Measurements from ENCODE around the gene ATP6AP1. TPM values are rescaled to one million over a fixed set of nuclear protein-coding genes. Genes with fewer than 3 reads are reported as not detected.

ATP6AP1 gene
- total and polyA plus RNA-seq, 9 of the 15 experiments (the other 6 are each of a cell fraction or from before 2014, with no cell fraction given): 8.3 to 90.5 (median 52.9) TPM

DNA sequence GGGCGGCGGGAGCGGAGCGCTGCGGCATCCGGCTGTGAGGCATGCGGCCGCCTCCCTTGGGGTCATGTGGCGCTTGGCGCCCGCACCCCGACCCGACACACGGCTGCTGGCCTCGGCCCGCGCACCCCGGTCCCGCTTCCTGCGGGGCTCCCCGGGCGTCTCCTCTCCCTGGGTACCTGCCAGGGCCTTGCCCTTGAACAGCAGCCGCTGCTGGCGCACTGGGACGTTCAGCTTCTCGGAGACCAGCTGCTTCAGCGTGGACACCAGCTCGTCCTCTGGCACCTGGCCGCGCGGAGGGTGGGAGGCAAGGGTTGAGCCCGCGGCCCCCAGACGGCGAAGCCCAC lies 57.5 kb downstream of the ATP6AP1 start (continued):
- TF ChIP-seq, protein P1, sequence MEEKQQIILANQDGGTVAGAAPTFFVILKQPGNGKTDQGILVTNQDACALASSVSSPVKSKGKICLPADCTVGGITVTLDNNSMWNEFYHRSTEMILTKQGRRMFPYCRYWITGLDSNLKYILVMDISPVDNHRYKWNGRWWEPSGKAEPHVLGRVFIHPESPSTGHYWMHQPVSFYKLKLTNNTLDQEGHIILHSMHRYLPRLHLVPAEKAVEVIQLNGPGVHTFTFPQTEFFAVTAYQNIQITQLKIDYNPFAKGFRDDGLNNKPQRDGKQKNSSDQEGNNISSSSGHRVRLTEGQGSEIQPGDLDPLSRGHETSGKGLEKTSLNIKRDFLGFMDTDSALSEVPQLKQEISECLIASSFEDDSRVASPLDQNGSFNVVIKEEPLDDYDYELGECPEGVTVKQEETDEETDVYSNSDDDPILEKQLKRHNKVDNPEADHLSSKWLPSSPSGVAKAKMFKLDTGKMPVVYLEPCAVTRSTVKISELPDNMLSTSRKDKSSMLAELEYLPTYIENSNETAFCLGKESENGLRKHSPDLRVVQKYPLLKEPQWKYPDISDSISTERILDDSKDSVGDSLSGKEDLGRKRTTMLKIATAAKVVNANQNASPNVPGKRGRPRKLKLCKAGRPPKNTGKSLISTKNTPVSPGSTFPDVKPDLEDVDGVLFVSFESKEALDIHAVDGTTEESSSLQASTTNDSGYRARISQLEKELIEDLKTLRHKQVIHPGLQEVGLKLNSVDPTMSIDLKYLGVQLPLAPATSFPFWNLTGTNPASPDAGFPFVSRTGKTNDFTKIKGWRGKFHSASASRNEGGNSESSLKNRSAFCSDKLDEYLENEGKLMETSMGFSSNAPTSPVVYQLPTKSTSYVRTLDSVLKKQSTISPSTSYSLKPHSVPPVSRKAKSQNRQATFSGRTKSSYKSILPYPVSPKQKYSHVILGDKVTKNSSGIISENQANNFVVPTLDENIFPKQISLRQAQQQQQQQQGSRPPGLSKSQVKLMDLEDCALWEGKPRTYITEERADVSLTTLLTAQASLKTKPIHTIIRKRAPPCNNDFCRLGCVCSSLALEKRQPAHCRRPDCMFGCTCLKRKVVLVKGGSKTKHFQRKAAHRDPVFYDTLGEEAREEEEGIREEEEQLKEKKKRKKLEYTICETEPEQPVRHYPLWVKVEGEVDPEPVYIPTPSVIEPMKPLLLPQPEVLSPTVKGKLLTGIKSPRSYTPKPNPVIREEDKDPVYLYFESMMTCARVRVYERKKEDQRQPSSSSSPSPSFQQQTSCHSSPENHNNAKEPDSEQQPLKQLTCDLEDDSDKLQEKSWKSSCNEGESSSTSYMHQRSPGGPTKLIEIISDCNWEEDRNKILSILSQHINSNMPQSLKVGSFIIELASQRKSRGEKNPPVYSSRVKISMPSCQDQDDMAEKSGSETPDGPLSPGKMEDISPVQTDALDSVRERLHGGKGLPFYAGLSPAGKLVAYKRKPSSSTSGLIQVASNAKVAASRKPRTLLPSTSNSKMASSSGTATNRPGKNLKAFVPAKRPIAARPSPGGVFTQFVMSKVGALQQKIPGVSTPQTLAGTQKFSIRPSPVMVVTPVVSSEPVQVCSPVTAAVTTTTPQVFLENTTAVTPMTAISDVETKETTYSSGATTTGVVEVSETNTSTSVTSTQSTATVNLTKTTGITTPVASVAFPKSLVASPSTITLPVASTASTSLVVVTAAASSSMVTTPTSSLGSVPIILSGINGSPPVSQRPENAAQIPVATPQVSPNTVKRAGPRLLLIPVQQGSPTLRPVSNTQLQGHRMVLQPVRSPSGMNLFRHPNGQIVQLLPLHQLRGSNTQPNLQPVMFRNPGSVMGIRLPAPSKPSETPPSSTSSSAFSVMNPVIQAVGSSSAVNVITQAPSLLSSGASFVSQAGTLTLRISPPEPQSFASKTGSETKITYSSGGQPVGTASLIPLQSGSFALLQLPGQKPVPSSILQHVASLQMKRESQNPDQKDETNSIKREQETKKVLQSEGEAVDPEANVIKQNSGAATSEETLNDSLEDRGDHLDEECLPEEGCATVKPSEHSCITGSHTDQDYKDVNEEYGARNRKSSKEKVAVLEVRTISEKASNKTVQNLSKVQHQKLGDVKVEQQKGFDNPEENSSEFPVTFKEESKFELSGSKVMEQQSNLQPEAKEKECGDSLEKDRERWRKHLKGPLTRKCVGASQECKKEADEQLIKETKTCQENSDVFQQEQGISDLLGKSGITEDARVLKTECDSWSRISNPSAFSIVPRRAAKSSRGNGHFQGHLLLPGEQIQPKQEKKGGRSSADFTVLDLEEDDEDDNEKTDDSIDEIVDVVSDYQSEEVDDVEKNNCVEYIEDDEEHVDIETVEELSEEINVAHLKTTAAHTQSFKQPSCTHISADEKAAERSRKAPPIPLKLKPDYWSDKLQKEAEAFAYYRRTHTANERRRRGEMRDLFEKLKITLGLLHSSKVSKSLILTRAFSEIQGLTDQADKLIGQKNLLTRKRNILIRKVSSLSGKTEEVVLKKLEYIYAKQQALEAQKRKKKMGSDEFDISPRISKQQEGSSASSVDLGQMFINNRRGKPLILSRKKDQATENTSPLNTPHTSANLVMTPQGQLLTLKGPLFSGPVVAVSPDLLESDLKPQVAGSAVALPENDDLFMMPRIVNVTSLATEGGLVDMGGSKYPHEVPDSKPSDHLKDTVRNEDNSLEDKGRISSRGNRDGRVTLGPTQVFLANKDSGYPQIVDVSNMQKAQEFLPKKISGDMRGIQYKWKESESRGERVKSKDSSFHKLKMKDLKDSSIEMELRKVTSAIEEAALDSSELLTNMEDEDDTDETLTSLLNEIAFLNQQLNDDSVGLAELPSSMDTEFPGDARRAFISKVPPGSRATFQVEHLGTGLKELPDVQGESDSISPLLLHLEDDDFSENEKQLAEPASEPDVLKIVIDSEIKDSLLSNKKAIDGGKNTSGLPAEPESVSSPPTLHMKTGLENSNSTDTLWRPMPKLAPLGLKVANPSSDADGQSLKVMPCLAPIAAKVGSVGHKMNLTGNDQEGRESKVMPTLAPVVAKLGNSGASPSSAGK (IDR thresholded peaks at IDR 0.05): peak; percentile 81
- TF ChIP-seq, protein P2, sequence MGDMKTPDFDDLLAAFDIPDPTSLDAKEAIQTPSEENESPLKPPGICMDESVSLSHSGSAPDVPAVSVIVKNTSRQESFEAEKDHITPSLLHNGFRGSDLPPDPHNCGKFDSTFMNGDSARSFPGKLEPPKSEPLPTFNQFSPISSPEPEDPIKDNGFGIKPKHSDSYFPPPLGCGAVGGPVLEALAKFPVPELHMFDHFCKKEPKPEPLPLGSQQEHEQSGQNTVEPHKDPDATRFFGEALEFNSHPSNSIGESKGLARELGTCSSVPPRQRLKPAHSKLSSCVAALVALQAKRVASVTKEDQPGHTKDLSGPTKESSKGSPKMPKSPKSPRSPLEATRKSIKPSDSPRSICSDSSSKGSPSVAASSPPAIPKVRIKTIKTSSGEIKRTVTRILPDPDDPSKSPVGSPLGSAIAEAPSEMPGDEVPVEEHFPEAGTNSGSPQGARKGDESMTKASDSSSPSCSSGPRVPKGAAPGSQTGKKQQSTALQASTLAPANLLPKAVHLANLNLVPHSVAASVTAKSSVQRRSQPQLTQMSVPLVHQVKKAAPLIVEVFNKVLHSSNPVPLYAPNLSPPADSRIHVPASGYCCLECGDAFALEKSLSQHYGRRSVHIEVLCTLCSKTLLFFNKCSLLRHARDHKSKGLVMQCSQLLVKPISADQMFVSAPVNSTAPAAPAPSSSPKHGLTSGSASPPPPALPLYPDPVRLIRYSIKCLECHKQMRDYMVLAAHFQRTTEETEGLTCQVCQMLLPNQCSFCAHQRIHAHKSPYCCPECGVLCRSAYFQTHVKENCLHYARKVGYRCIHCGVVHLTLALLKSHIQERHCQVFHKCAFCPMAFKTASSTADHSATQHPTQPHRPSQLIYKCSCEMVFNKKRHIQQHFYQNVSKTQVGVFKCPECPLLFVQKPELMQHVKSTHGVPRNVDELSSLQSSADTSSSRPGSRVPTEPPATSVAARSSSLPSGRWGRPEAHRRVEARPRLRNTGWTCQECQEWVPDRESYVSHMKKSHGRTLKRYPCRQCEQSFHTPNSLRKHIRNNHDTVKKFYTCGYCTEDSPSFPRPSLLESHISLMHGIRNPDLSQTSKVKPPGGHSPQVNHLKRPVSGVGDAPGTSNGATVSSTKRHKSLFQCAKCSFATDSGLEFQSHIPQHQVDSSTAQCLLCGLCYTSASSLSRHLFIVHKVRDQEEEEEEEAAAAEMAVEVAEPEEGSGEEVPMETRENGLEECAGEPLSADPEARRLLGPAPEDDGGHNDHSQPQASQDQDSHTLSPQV (IDR thresholded peaks at IDR 0.05): peak; percentile 89; the same call in 1 of the 2 replicates
- TF ChIP-seq, protein P3, sequence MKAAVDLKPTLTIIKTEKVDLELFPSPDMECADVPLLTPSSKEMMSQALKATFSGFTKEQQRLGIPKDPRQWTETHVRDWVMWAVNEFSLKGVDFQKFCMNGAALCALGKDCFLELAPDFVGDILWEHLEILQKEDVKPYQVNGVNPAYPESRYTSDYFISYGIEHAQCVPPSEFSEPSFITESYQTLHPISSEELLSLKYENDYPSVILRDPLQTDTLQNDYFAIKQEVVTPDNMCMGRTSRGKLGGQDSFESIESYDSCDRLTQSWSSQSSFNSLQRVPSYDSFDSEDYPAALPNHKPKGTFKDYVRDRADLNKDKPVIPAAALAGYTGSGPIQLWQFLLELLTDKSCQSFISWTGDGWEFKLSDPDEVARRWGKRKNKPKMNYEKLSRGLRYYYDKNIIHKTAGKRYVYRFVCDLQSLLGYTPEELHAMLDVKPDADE (conservative IDR thresholded peaks at IDR 0.05; ENCODE audit: control insufficient read depth, low read depth, low read length): 0 out of 2 replicates have a peak, but pooled peaks have one; percentile 19
- TF ChIP-seq, protein P4, sequence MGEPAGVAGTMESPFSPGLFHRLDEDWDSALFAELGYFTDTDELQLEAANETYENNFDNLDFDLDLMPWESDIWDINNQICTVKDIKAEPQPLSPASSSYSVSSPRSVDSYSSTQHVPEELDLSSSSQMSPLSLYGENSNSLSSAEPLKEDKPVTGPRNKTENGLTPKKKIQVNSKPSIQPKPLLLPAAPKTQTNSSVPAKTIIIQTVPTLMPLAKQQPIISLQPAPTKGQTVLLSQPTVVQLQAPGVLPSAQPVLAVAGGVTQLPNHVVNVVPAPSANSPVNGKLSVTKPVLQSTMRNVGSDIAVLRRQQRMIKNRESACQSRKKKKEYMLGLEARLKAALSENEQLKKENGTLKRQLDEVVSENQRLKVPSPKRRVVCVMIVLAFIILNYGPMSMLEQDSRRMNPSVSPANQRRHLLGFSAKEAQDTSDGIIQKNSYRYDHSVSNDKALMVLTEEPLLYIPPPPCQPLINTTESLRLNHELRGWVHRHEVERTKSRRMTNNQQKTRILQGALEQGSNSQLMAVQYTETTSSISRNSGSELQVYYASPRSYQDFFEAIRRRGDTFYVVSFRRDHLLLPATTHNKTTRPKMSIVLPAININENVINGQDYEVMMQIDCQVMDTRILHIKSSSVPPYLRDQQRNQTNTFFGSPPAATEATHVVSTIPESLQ (CRISPR knock-in tag; IDR thresholded peaks at IDR 0.05): no peak
- TF ChIP-seq SMARCE1 (IDR thresholded peaks at IDR 0.05): no peak
- no peak for TF ChIP-seq ZKSCAN8 (CRISPR knock-in tag; IDR thresholded peaks at IDR 0.05)
- TF ChIP-seq RBBP5 (IDR thresholded peaks at IDR 0.05; ENCODE audit: borderline replicate concordance, insufficient read depth, low read length, poor library complexity, severe bottlenecking): peak; percentile 45
- no peak for TF ChIP-seq ILF3 (IDR thresholded peaks at IDR 0.05; ENCODE audit: borderline replicate concordance)

All from K562 (cell line).